PC-3 (cell line): ENCODE data around the gene PRSS56.

ENCODE experiments used
- EZH2 ChIP-seq: fragments of 300-600 bp; sonication (generic); IDR thresholded peaks from one replicate; pipeline ENCODE4 v1.6.1; 2017; ENCODE audit warnings: antibody characterized with exemption, mild to moderate bottlenecking, low read length; ENCODE audit not compliant: unreplicated experiment
- TF ChIP-seq, protein P1 (sequence below): fragments of 300-600 bp; sonication (generic); conservative IDR thresholded peaks from 2 replicates; pipeline ENCODE4 v1.5.1; 2017; ENCODE audit warnings: antibody characterized with exemption, low read depth, mild to moderate bottlenecking, low read length

DNA sequence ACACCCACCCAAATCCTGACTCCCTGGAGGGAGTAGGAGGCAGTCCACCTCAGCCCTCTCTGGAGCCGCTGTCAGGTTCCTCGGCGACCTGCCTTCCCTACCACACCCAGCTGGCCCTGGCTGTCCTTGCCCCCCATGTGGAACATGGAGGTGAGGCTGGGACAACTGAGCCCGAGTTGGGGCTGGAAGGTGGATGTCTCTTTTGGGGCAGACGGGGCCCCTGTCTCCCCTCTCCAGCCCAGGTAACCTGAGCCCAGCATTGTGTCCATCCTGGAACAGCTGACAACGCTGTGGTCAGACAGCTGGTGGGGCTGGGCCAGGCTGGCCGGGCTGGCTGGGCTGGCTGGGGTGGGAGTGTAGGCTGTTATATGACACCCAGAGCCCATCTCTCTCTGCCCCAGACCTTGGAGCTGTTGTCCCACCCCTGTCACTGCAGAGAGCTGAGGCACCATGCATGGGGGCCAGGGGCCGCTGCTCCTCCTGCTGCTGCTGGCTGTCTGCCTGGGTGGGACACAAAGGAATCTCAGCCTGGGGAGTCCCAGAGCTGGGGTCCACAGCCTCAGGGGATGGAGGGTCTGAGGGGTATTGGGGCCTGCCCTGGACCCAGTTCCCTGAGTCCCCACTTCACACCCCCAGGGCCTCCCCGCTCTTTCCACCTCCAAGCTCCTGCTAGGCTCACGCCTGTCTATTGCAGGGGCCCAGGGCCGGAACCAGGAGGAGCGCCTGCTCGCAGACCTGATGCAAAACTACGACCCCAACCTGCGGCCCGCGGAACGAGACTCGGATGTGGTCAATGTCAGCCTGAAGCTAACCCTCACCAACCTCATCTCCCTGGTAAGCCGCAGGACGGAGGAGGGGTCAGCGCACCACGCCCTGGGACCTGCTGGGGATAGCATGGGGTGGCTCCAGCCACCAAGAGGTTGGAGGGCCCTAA lies 19.4 kb downstream of the PRSS56 start, which contains the start of gene CHRNG:
- TF ChIP-seq, protein P1, sequence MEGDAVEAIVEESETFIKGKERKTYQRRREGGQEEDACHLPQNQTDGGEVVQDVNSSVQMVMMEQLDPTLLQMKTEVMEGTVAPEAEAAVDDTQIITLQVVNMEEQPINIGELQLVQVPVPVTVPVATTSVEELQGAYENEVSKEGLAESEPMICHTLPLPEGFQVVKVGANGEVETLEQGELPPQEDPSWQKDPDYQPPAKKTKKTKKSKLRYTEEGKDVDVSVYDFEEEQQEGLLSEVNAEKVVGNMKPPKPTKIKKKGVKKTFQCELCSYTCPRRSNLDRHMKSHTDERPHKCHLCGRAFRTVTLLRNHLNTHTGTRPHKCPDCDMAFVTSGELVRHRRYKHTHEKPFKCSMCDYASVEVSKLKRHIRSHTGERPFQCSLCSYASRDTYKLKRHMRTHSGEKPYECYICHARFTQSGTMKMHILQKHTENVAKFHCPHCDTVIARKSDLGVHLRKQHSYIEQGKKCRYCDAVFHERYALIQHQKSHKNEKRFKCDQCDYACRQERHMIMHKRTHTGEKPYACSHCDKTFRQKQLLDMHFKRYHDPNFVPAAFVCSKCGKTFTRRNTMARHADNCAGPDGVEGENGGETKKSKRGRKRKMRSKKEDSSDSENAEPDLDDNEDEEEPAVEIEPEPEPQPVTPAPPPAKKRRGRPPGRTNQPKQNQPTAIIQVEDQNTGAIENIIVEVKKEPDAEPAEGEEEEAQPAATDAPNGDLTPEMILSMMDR: no peak
- TF ChIP-seq EZH2: no peak
